Tibial nerve (tissue), 4 donors: ENCODE data around the gene CCND3.

Experiments used
- EP300 ChIP-seq, 2 donors: sonication (generic); formaldehyde crosslinking; IDR thresholded peaks; one replicate each; pipeline ENCODE4 v1.6.1; 2017; ENCODE audit warnings: antibody characterized with exemption in 2 of 2, mild to moderate bottlenecking in 1 of 2
- TF ChIP-seq, protein P1 (sequence below), 5 experiments: fragments of 200-600 bp in 3 of 5; fragments of 450-650 bp in 2 of 5; sonication (generic) in 3 of 5; IDR thresholded peaks; one replicate each; pipeline ENCODE4 v1.5.1; 2016 to 2019; ENCODE audit warnings: antibody characterized with exemption in 5 of 5, mild to moderate bottlenecking in 3 of 5, moderate library complexity in 2 of 5

- TF ChIP-seq, protein P1, sequence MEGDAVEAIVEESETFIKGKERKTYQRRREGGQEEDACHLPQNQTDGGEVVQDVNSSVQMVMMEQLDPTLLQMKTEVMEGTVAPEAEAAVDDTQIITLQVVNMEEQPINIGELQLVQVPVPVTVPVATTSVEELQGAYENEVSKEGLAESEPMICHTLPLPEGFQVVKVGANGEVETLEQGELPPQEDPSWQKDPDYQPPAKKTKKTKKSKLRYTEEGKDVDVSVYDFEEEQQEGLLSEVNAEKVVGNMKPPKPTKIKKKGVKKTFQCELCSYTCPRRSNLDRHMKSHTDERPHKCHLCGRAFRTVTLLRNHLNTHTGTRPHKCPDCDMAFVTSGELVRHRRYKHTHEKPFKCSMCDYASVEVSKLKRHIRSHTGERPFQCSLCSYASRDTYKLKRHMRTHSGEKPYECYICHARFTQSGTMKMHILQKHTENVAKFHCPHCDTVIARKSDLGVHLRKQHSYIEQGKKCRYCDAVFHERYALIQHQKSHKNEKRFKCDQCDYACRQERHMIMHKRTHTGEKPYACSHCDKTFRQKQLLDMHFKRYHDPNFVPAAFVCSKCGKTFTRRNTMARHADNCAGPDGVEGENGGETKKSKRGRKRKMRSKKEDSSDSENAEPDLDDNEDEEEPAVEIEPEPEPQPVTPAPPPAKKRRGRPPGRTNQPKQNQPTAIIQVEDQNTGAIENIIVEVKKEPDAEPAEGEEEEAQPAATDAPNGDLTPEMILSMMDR (IDR thresholded peaks at IDR 0.05): no peak
- TF ChIP-seq EP300 (IDR thresholded peaks at IDR 0.05): no peak
Measured at GRCh38 chr6:41917528-41917927, 24.1 kb downstream of the CCND3 start.
